D721Med (cell line): ENCODE measurements around the gene IGLL5.
"Not testable (repeated sequence)": the region's sequence is repeated elsewhere in the genome, so short reads cannot be mapped to it uniquely, and the experiment has no call there.

ENCODE experiments used
- DNase-seq: peaks from one replicate; pipeline ENCODE4 v3.0.0; 2011; ENCODE audit warnings: low spot score; ENCODE audit not compliant: insufficient read length
- FAIRE-seq: peaks from 2 replicates; lab custom pipeline; 2011; peaks lifted over from hg19 to GRCh38; lab: Jason Lieb, UNC
- CTCF ChIP-seq: IDR thresholded peaks from 2 replicates; pipeline ENCODE4 v1.5.1; 2012; ENCODE audit warnings: mild to moderate bottlenecking, control low read depth; ENCODE audit not compliant: insufficient read depth; ENCODE audit errors: missing control alignments

IGLL5 gene

GRCh38 chr22:22920910-22921550, 33.4 kb downstream of the IGLL5 start:
- TF ChIP-seq CTCF = no peak
- FAIRE-seq (no peak), DNase-seq (no peak)

- no peak for TF ChIP-seq CTCF
- DNase-seq (no peak), FAIRE-seq (no peak)
Observed at GRCh38 chr22:22921575-22921974, 34.0 kb downstream of the IGLL5 start.

- not testable (repeated sequence) for DNase-seq, FAIRE-seq
Observed at GRCh38 chr22:22922092-22922953, 34.7 kb downstream of the IGLL5 start.

- FAIRE-seq (no peak), DNase-seq (no peak)
- TF ChIP-seq CTCF = no peak
Observed at GRCh38 chr22:22922954-22923319, 35.3 kb downstream of the IGLL5 start.

- DNase-seq (no peak), FAIRE-seq (no peak)
- no peak for TF ChIP-seq CTCF
Observed at GRCh38 chr22:22923379-22923778, 35.8 kb downstream of the IGLL5 start.

- no peak for TF ChIP-seq CTCF
- no peak for DNase-seq
- FAIRE-seq = no peak
Observed at GRCh38 chr22:22923930-22924329, 36.3 kb downstream of the IGLL5 start.

GRCh38 chr22:22924369-22925145, 36.9 kb downstream of the IGLL5 start:
- FAIRE-seq (no peak), DNase-seq (no peak)
- no peak for TF ChIP-seq CTCF
